ENCODE data around the gene ZNF627. TPM values are rescaled to one million over a fixed set of nuclear protein-coding genes. Genes with fewer than 3 reads are reported as not detected.

Gene ZNF627
- total RNA-seq, 4 donors from 2014 or later = 3.5 to 9.2 (median 6.5) TPM

DNA sequence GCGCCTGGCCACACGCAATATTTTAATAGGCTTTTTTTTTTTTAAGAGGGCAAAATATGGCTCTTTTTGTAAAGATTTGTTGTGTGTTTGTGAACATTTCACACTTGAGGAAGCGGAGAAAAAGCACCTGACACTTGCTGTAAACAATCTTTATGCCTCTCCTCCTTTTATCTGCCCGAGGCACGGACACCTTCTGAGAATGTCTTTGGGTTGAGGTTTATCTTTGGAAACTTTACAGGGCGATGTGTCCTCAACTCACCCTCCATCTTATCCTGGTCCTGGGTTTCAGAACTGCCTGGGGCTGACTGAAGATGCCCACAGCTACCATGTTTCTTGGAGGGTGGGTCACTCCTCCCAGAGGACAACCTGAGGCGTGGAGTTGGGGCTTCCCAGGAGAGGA, 44.0 kb downstream of the ZNF627 start:
- Histone ChIP-seq H3K4me1 (peaks cover 0 to 14% (median 3%) of the 10 kb centered on the region in 3 donors), H3K9me3 (no peaks in the 10 kb centered on the region), H3K36me3 (no peaks in the 10 kb centered on the region), H3K27ac (no peak overlapping the region), H3K27me3 (no peaks in the 10 kb centered on the region), H3K4me3 (no peak overlapping the region)
- TF ChIP-seq, protein P1, sequence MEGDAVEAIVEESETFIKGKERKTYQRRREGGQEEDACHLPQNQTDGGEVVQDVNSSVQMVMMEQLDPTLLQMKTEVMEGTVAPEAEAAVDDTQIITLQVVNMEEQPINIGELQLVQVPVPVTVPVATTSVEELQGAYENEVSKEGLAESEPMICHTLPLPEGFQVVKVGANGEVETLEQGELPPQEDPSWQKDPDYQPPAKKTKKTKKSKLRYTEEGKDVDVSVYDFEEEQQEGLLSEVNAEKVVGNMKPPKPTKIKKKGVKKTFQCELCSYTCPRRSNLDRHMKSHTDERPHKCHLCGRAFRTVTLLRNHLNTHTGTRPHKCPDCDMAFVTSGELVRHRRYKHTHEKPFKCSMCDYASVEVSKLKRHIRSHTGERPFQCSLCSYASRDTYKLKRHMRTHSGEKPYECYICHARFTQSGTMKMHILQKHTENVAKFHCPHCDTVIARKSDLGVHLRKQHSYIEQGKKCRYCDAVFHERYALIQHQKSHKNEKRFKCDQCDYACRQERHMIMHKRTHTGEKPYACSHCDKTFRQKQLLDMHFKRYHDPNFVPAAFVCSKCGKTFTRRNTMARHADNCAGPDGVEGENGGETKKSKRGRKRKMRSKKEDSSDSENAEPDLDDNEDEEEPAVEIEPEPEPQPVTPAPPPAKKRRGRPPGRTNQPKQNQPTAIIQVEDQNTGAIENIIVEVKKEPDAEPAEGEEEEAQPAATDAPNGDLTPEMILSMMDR (IDR thresholded peaks at IDR 0.05) = no peak
- no peak for TF ChIP-seq POLR2A (IDR thresholded peaks at IDR 0.05)
- DNase-seq = no peak
- 88 to 96% methylated on average over 6 to 7 of the region's 7 CpGs for WGBS, 2 donors
- intact Hi-C loops (cut with DNase I) = no loop called here

DNA sequence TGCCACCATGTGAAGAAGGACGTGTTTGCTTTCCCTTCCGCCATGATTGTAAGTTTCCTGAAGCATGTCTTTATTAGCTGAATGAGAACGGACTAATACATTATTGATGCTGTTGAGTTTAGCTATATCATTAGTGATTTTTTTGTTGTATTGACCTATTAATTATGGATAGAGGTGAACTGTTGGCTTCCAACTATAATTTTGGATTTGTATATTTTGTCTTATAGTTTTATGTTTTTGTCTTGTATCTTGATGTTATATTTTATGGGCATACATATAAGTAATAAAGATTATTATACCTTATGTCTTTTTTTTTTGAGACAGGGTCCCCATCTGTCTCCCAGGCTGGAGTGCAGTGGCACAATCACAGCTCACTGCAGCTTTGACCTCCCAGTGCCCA, 45.6 kb downstream of the ZNF627 start:
- intact Hi-C loops (cut with DNase I) = no loop called here
- 90 to 94% methylated on average over 3 of the region's 3 CpGs for WGBS, 2 donors
- Histone ChIP-seq H3K9me3 (no peaks in the 10 kb centered on the region), H3K27me3 (no peaks in the 10 kb centered on the region), H3K27ac (no peak overlapping the region), H3K4me3 (no peak overlapping the region), H3K36me3 (no peaks in the 10 kb centered on the region), H3K4me1 (peaks cover 0 to 14% (median 3%) of the 10 kb centered on the region in 3 donors)
- DNase-seq = no peak
- TF ChIP-seq, protein P1 (IDR thresholded peaks at IDR 0.05) = no peak
- no peak for TF ChIP-seq POLR2A (IDR thresholded peaks at IDR 0.05)

DNA sequence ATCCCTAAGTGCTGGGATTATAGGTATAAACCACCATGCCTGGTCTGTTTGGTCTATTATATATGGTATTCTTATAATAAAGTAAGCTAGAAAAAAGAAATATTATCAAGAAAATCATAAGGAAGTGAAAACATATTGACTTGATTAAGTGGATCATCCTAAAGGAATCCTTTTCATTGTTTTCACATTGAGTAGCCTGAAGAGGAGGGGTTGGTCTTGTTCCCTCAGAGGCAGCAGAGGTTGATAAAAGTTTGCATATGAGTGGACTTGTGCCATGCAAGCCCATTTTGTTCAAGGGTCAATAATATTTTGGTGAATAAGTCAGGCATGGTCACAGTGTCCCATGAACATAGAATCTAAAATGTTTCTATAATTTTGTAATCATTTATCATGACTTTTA, 52.7 kb downstream of the ZNF627 start:
- H3K9me3 ChIP-seq = peaks cover 0 to 50% (median 32%) of the 10 kb centered on the region in 3 donors
- intact Hi-C loops (cut with DNase I) = no loop called here
- no peak overlapping the region for H3K27ac ChIP-seq
- DNase-seq = no peak
- no peaks in the 10 kb centered on the region for H3K4me1 ChIP-seq
- TF ChIP-seq, protein P1 (IDR thresholded peaks at IDR 0.05) = no peak
- no peak for TF ChIP-seq POLR2A (IDR thresholded peaks at IDR 0.05)
- peaks cover 0 to 32% (median 0%) of the 10 kb centered on the region in 3 donors for H3K36me3 ChIP-seq
- no peaks in the 10 kb centered on the region for H3K27me3 ChIP-seq
- no peak overlapping the region for H3K4me3 ChIP-seq

DNA sequence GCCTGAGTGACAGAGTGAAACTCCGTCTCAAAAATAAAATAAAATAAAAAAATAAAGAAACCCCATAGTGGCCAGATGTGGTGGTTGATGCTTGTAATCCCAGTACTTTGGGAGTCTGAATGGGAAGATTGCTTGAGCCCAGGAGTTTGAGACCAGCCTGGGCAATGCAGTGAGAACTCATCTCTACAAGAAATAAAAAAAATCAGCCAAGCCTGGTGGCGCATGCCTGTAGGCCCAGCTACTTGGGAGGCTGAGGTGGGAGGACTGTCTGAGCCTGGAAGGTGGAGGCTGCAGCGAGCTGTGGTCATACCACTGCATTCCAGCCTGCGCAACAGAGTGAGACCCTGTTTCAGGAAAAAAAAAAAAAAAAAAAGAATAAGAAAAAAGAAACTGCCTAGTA, 53.8 kb downstream of the ZNF627 start:
- no peak overlapping the region for H3K4me3 ChIP-seq
- TF ChIP-seq, protein P1 (IDR thresholded peaks at IDR 0.05) = no peak
- TF ChIP-seq POLR2A (IDR thresholded peaks at IDR 0.05) = no peak
- WGBS, 2 donors = 95 to 100% methylated on average over 3 to 4 of the region's 4 CpGs
- intact Hi-C loops (cut with DNase I) = no loop called here
- no peak for DNase-seq
- H3K27me3 ChIP-seq = no peaks in the 10 kb centered on the region
- H3K36me3 ChIP-seq = peaks cover 0 to 32% (median 0%) of the 10 kb centered on the region in 3 donors
- H3K27ac ChIP-seq = no peak overlapping the region
- H3K4me1 ChIP-seq = no peaks in the 10 kb centered on the region
- H3K9me3 ChIP-seq = peaks cover 0 to 53% (median 32%) of the 10 kb centered on the region in 3 donors

DNA sequence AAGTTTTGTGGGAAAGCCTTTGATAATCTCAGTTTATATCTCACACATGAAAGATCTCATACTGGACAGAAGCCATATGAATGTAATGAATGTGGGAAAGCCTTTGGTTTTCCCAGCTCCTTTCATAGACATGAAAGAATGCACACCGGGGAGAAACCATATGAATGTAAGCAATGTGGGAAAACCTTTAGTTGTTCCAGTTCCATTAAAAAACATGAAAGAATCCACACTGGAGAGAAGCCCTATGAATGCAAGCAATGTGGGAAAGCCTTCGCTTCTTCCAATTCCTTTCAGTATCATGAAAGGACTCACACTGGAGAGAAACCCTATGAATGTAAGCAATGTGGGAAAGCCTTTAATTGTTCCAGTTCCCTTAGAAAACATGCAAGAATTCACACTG, 54.8 kb downstream of the ZNF627 start:
- Histone ChIP-seq H3K27me3 (no peaks in the 10 kb centered on the region), H3K36me3 (peaks cover 0 to 32% (median 0%) of the 10 kb centered on the region in 3 donors), H3K4me3 (no peak overlapping the region), H3K4me1 (no peaks in the 10 kb centered on the region), H3K27ac (no peak overlapping the region), H3K9me3 (peaks cover 0 to 53% (median 32%) of the 10 kb centered on the region in 3 donors)
- intact Hi-C loops (cut with DNase I) = no loop called here
- WGBS, 2 donors = 97 to 100% methylated on average over 2 of the region's 2 CpGs
- TF ChIP-seq, protein P1 (IDR thresholded peaks at IDR 0.05) = no peak
- no peak for DNase-seq

All from esophagus squamous epithelium (tissue), 5 donors.